ENCODE measurements around the gene ZNF189. TPM values are rescaled to one million over a fixed set of nuclear protein-coding genes. Genes with fewer than 3 reads are reported as not detected.
A peak's percentile ranks its signal among the peaks of the same experiment; 100 is the strongest.

Gene ZNF189
- total and polyA plus RNA-seq, 4 donors = 26.2 to 50.0 (median 37.5) TPM

GRCh38 chr9:101455656-101456240 lies 57.1 kb downstream of the ZNF189 start:
- Histone ChIP-seq H3K27me3 (ENCODE audit: control insufficient read depth, insufficient read depth, low read length) (no peaks in the 10 kb centered on the region), H3K27ac (ENCODE audit: low read depth, low read length) (no peak overlapping the region), H3K36me3 (ENCODE audit: control insufficient read depth, insufficient read depth, low read length) (no peaks in the 10 kb centered on the region), H3K4me3 (ENCODE audit: low read depth, low read length) (no peak overlapping the region), H3K9me3 (ENCODE audit: control insufficient read depth, insufficient read depth, low read length) (peaks cover 1% of the 10 kb centered on the region), H3K4me1 (ENCODE audit: control insufficient read depth, insufficient read depth, low read length) (no peaks in the 10 kb centered on the region)
- DNase-seq (ENCODE audit: low read depth in 4 of 6, low spot score in 6 of 6) = no peak
- 83% methylated on average over 2 of the region's 2 CpGs for WGBS (ENCODE audit: insufficient coverage)

DNA sequence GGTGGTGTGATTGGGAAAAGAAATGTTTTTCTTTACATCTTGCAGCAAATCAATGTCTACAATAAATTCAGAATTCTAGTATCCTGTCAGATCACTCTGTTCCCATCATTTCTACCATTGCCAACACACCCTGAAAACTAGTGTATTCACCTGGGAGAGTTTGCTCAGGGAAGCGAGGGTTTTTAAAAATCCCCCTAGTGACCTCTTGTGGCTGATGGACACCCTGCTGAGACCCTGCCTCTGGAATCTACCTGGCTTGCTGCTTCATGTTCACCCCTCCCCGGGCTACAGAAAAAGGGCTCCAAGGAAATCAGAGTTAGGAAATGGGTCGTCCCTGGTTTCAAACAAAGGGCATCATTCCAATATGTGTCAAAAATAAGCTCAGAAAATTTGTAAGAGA lies 58.4 kb downstream of the ZNF189 start:
- Histone ChIP-seq H3K27me3 (ENCODE audit: control insufficient read depth, insufficient read depth, low read length) (no peaks in the 10 kb centered on the region), H3K36me3 (ENCODE audit: control insufficient read depth, insufficient read depth, low read length) (no peaks in the 10 kb centered on the region), H3K4me1 (ENCODE audit: control insufficient read depth, insufficient read depth, low read length) (no peaks in the 10 kb centered on the region), H3K4me3 (ENCODE audit: low read depth, low read length) (no peak overlapping the region), H3K9me3 (ENCODE audit: control insufficient read depth, insufficient read depth, low read length) (no peaks in the 10 kb centered on the region), H3K27ac (ENCODE audit: low read depth, low read length) (no peak overlapping the region)
- WGBS (ENCODE audit: insufficient coverage) = 43% methylated on average over 2 of the region's 3 CpGs
- peak in 1 of 6 donors; percentile 46 for DNase-seq (ENCODE audit: low read depth in 4 of 6, low spot score in 6 of 6)

GRCh38 chr9:101458963-101459631 lies 60.4 kb downstream of the ZNF189 start:
- H3K27ac ChIP-seq (ENCODE audit: low read depth, low read length) = no peak overlapping the region
- H3K27me3 ChIP-seq (ENCODE audit: control insufficient read depth, insufficient read depth, low read length) = no peaks in the 10 kb centered on the region
- H3K9me3 ChIP-seq (ENCODE audit: control insufficient read depth, insufficient read depth, low read length) = no peaks in the 10 kb centered on the region
- H3K36me3 ChIP-seq (ENCODE audit: control insufficient read depth, insufficient read depth, low read length) = no peaks in the 10 kb centered on the region
- no peaks in the 10 kb centered on the region for H3K4me1 ChIP-seq (ENCODE audit: control insufficient read depth, insufficient read depth, low read length)
- DNase-seq (ENCODE audit: low read depth in 4 of 6, low spot score in 6 of 6) = peak in 5 of 6 donors; percentile 13 to 87 (median 36)
- 15% methylated on average over 4 of the region's 9 CpGs for WGBS (ENCODE audit: insufficient coverage)
- H3K4me3 ChIP-seq (ENCODE audit: low read depth, low read length) = no peak overlapping the region

Small RNA genes within 50 kb of the gene (small RNA-seq; reads per million reads assigned to genes)
- not detected for gene AL353621.2 (ENCODE audit: low replicate concordance)

Other genes starting within 250 kb of the ZNF189 start
- under 1 TPM; 0.22 to 0.40 TPM for gene BAAT, start 13.8 kb upstream of the ZNF189 start, total RNA-seq
- under 1 TPM; 0.33 to 0.48 TPM for gene BAAT, start 13.8 kb upstream of the ZNF189 start, polyA plus RNA-seq (ENCODE audit: insufficient read length in 2 of 2)
- gene MRPL50, start 233 bp upstream of the ZNF189 start, total RNA-seq = 10 to 100 TPM; 24.5 to 40.6 TPM
- gene MRPL50, start 233 bp upstream of the ZNF189 start, polyA plus RNA-seq (ENCODE audit: insufficient read length in 2 of 2) = 10 to 100 TPM; 20.2 to 25.1 TPM
- under 1 TPM; 0.40 to 0.83 TPM for gene ALDOB, start 36.9 kb downstream of the ZNF189 start, total RNA-seq
- gene ALDOB, start 36.9 kb downstream of the ZNF189 start, polyA plus RNA-seq (ENCODE audit: insufficient read length in 2 of 2) = 1 to 10 TPM; 2.8 to 5.8 TPM
- gene RNF20, start 135.0 kb downstream of the ZNF189 start, total RNA-seq = 10 to 100 TPM; 38.6 to 39.9 TPM
- 10 to 100 TPM; 43.2 to 53.7 TPM for gene RNF20, start 135.0 kb downstream of the ZNF189 start, polyA plus RNA-seq (ENCODE audit: insufficient read length in 2 of 2)
- gene PPP3R2, start 196.1 kb downstream of the ZNF189 start, total RNA-seq = under 1 TPM; 0.59 to 0.61 TPM
- under 1 TPM; 0.17 to 0.55 TPM for gene PPP3R2, start 196.1 kb downstream of the ZNF189 start, polyA plus RNA-seq (ENCODE audit: insufficient read length in 2 of 2)